Epithelial cell of esophagus (primary cell): ENCODE data around the gene FBXW12.
A peak's percentile ranks its signal among the peaks of the same experiment; 100 is the strongest.

Source experiments
- DNase-seq: peaks from one replicate; pipeline ENCODE4 v3.0.0; 2010; ENCODE audit warnings: low read depth
- H3K4me3 ChIP-seq: 2 replicates; pipeline ENCODE4 v1.5.1; 2011; ENCODE audit warnings: mild to moderate bottlenecking, low read length, control low read depth
- TF ChIP-seq, protein P1 (sequence below): IDR thresholded peaks from 2 replicates; pipeline ENCODE4 v1.5.1; 2011; ENCODE audit warnings: low read depth, mild to moderate bottlenecking, low read length, control low read depth, inconsistent platforms; ENCODE audit not compliant: insufficient read depth; ENCODE audit errors: missing control alignments

Gene FBXW12

DNA sequence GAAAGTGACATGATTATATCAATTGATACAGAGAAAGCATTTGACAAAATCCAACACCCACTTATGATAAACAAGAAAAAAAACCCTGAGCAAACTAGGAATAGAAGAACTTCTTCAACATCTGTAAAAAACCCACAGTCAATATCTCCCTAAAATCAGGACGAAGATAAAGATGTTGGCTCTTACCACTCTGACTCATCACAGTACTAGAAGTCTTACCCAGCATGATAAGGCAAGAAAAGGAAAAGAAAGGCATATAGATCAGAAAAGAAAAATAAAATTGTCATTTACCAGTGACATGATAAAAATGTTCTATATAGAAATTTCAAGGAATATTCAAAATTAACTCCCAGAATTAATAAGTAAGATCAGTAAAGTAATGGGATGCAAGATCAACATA is 7.2 kb upstream of the FBXW12 start:
- TF ChIP-seq, protein P1, sequence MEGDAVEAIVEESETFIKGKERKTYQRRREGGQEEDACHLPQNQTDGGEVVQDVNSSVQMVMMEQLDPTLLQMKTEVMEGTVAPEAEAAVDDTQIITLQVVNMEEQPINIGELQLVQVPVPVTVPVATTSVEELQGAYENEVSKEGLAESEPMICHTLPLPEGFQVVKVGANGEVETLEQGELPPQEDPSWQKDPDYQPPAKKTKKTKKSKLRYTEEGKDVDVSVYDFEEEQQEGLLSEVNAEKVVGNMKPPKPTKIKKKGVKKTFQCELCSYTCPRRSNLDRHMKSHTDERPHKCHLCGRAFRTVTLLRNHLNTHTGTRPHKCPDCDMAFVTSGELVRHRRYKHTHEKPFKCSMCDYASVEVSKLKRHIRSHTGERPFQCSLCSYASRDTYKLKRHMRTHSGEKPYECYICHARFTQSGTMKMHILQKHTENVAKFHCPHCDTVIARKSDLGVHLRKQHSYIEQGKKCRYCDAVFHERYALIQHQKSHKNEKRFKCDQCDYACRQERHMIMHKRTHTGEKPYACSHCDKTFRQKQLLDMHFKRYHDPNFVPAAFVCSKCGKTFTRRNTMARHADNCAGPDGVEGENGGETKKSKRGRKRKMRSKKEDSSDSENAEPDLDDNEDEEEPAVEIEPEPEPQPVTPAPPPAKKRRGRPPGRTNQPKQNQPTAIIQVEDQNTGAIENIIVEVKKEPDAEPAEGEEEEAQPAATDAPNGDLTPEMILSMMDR: no peak

DNA sequence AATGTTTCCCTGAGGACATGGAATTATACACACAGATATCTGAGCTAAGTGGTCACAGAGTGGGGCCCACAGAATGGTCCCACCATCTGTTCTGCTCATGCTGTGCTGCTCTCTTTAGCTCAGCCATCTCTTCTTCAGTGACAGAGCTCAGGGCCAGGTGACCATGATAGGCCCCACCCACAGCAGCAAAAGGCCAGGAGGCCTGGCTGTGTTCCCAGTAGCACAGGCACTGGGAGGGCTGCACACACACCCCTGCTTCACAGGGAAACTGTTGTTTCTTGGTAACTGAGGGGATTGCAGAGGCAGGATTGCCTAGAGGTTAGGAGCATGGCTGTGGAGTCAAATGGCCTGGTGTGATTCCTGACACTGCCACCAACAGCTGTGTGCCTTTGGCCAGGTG is 4.8 kb upstream of the FBXW12 start:
- DNase-seq: no peak
- no peak overlapping the region for H3K4me3 ChIP-seq
- TF ChIP-seq, protein P1: no peak

More for the DNA sequence above, 7.2 kb upstream of the FBXW12 start:
- DNase-seq: no peak
- no peak overlapping the region for H3K4me3 ChIP-seq

DNA sequence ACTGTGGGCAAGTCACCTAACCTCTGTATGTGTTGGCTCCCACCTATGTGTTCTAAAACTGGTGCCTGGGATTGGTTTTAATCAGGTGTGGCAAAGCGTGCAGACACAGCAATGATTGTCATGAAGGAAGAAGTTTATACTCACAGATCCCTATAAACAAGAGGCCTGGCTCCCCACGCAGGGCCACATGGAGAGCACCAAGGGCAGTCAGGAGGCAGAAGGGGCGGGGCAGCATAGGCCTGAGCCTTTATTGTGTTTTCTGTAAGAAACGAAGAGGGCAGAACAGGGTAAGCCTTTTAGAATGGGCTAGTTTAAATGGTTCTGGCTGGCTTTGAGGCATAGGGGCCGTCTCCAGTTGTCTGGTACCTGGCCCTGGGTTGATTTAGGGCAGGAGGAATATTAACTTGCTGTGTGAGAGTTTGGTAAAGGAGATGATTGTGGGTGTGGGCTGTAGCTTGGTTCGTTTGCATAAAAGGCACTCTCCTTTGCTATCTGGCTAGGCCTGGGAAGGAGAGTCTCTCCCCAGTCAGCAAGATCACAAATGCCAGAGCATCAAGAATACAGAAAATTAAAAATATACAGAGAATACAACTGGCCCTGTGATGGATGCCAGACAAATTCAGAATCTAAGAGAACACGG is 2.2 kb upstream of the FBXW12 start:
- no peak overlapping the region for H3K4me3 ChIP-seq
- TF ChIP-seq, protein P1: no peak

DNA sequence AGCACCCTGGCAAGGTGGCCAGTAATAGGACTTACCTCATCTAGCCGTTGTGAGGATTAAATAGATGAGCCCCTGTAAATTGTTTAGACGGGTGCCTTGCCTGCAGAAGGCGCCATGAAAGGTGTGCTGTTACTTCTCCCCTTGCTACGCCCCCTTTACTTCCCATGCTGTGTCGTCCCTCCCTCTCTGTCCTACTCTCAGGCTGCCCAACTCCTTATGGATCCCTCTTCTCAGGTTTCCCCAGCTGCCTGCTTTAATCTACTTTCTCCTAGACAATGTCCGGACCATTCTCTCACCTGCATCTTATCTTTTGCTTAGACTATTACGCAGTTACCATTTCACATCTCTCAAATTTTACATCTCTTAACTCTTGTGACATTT is 1.7 kb upstream of the FBXW12 start:
- no peak overlapping the region for H3K4me3 ChIP-seq
- no peak for DNase-seq
- TF ChIP-seq, protein P1: no peak

More for the DNA sequence above, 2.2 kb upstream of the FBXW12 start:
- DNase-seq: no peak

DNA sequence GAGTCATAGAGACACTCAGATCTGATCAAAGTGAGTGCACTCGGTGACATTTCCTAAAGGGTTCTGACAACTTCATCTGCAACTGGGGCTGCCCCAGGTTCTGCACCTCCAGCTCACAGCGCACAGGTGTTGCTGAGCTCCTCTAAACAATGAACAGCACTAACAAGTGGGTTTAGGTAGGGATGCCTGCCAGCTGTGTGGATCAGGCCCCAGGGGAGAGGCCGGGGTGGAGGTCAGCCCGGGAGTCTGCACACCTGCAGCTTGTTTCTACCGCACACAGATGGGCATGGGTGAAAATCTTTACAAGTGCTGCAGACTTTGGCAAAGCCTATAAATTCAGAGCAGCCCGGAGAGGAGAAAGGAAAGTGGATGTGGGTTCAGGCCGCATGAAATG is 355 bp downstream of the FBXW12 start:
- DNase-seq: no peak
- TF ChIP-seq, protein P1: no peak

DNA sequence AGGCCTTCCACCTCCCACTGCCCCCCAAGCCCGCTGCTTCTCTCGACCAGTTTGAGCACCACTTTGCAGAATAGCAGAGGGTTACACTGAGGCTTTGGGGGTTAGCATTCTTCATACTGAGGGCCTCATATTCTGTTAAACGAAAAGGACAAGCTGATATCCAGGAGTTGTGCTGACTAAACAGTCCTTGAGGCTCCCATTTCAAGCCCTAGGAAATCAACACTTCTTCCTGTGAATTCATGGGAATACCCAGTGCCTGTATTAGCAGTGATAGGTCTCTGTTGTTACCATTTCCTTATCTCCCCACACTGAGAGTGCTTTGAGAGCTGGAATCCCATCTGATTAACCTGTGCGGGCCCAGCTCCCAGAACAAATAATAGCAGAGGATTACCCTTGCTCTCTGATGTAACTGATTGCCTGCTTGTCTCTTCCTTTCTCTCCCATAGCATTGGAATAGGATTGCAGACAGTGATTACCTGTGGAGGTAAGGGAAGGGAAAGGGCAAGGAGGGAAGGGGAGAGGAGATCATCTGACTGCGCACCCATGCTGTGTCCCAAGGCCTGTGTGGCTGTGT is 930 bp downstream of the FBXW12 start:
- H3K4me3 ChIP-seq: no peak overlapping the region
- no peak for DNase-seq
- TF ChIP-seq, protein P1: no peak

More for the DNA sequence above, 355 bp downstream of the FBXW12 start:
- H3K4me3 ChIP-seq: no peak overlapping the region

DNA sequence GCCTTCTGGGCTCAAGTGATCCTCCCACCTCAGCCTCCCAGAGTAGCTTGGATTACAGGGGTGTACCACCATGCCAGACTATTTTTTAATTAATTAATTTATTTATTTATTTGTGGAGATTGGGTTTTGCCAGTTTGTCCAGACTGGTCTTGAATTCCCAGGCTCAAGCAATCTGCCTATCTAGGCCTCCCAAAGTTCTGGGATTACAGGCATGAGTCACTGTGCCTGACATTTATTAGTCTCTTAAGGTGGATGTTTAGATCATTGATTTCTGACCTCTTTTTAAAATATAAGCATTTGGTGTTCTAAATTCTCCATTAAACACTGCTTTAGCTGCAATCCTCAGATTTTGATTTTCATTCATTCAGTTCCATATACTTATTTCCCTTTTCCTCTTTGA is 15.6 kb downstream of the FBXW12 start:
- TF ChIP-seq, protein P1: no peak
- peak; percentile 34 for DNase-seq

More for the DNA sequence above, 15.6 kb downstream of the FBXW12 start:
- H3K4me3 ChIP-seq: no peak overlapping the region
